ENCODE results near the gene LIPC.

Gene LIPC

DNA sequence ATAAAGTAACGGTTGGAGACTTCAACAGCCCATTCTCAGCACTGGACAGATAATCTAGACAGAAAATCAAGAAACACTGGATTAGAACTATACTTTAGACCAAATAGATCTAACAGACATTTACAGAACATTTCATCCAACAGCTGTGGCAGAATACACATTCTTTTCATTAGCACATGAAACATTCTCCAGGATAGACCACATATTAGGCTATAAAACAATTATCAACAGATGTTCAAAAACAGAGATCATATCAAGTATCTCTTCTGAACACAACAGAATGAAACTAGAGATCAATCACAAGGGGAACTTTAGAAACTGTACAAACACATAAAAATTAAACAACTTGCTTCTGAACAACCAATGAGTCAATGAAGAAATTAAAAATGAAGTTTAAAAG is 184.4 kb downstream of the LIPC start:
- no peak for DNase-seq (ENCODE audit: low read depth, low spot score)
